ENCODE data around the gene ABHD3.

DNA sequence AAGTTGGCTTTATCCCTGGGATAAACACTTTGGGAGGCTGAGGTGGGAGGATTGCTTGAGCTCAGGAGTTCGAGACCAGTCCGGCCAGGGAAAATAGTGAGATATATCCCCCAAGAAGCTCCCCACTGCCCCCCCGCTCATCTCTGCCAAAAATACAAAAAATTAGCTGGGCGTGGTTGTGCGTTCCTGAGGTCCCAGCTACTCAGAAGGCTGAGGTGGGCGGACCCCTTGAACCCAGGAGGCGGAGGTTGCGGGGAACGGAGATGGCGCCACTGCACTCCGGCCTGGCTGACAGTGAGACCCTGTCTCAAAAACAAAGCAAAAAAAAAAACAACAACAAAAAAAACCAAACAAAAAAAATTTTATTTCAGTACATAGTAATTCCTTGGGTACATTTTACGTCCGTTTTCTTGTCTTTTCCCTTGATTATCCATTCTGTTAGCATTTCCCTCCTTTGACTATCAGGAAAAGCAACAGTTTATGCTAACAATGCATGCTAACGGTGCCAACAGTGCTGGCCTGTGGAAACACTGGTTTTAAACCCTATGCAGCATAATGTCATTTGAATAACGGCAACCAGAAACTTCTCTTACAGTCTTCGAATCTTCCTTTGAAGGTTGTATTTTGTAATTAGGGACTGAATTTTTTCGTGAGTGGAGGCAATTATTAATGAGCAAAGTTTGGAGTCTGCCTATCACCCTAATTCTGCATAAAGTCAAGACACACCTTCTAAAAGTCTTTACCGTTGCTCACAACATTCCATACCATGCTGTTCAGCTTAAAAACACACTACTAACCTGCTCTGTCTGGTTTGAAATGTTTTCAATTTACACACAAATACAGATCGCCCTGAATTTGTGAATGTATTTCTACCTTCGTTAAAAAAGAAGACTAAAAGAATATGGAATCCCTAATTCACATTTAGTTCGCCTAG is 35.3 kb upstream of the ABHD3 start:
- no peak for TF ChIP-seq POLR2A (IDR thresholded peaks at IDR 0.05)
- TF ChIP-seq, protein P1, sequence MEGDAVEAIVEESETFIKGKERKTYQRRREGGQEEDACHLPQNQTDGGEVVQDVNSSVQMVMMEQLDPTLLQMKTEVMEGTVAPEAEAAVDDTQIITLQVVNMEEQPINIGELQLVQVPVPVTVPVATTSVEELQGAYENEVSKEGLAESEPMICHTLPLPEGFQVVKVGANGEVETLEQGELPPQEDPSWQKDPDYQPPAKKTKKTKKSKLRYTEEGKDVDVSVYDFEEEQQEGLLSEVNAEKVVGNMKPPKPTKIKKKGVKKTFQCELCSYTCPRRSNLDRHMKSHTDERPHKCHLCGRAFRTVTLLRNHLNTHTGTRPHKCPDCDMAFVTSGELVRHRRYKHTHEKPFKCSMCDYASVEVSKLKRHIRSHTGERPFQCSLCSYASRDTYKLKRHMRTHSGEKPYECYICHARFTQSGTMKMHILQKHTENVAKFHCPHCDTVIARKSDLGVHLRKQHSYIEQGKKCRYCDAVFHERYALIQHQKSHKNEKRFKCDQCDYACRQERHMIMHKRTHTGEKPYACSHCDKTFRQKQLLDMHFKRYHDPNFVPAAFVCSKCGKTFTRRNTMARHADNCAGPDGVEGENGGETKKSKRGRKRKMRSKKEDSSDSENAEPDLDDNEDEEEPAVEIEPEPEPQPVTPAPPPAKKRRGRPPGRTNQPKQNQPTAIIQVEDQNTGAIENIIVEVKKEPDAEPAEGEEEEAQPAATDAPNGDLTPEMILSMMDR (IDR thresholded peaks at IDR 0.05 in 8 of 11, conservative IDR thresholded peaks at IDR 0.05 in 3 of 11), result no peak

All from spleen (tissue), 7 donors.